Duodenal mucosa (tissue), 2 donors: ENCODE measurements around the gene AGTRAP.

ENCODE experiments used
- H3K27ac ChIP-seq: one replicate; pipeline ENCODE4 v1.7.0; 2013; ENCODE audit warnings: low read depth, low read length
- H3K27me3 ChIP-seq, 2 donors: one replicate each; pipeline ENCODE4 v1.7.0; 2013; ENCODE audit warnings: low read length in 2 of 2, control low read depth in 1 of 2; ENCODE audit not compliant: insufficient read depth in 2 of 2, control insufficient read depth in 1 of 2
- H3K36me3 ChIP-seq, 2 donors: one replicate each; pipeline ENCODE4 v1.7.0; 2013; ENCODE audit warnings: low read length in 2 of 2, control low read depth in 1 of 2; ENCODE audit not compliant: insufficient read depth in 2 of 2, control insufficient read depth in 1 of 2
- H3K4me1 ChIP-seq, 2 donors: one replicate each; pipeline ENCODE4 v1.7.0; 2013; ENCODE audit warnings: low read length in 2 of 2, control low read depth in 1 of 2; ENCODE audit not compliant: insufficient read depth in 2 of 2, control insufficient read depth in 1 of 2
- H3K4me3 ChIP-seq, 2 donors: one replicate each; pipeline ENCODE4 v1.7.0; 2013; ENCODE audit warnings: low read length in 2 of 2, low read depth in 1 of 2
- H3K9ac ChIP-seq, 2 donors: one replicate each; pipeline ENCODE4 v1.7.0; 2013; ENCODE audit warnings: low read length in 2 of 2, low read depth in 1 of 2
- H3K9me3 ChIP-seq, 2 donors: one replicate each; pipeline ENCODE4 v1.7.0; 2013; ENCODE audit warnings: low read length in 2 of 2, control low read depth in 1 of 2; ENCODE audit not compliant: control insufficient read depth in 1 of 2

The AGTRAP gene

GRCh38 chr1:11797525-11798216 lies 61.7 kb downstream of the AGTRAP start:
- Histone ChIP-seq H3K9me3 (no peaks in the 10 kb centered on the region), H3K9ac (no peak overlapping the region), H3K4me1 (peaks cover 9 to 10% of the 10 kb centered on the region in 2 donors), H3K27me3 (no peaks in the 10 kb centered on the region), H3K36me3 (peaks cover 45 to 76% of the 10 kb centered on the region in 2 donors), H3K27ac (no peak overlapping the region), H3K4me3 (no peak overlapping the region)

GRCh38 chr1:11799099-11799498 lies 63.2 kb downstream of the AGTRAP start:
- H3K27me3 ChIP-seq = no peaks in the 10 kb centered on the region
- peaks cover 39 to 66% of the 10 kb centered on the region in 2 donors for H3K36me3 ChIP-seq
- no peak overlapping the region for H3K4me3 ChIP-seq
- no peak overlapping the region for H3K27ac ChIP-seq
- no peaks in the 10 kb centered on the region for H3K9me3 ChIP-seq
- H3K4me1 ChIP-seq = peaks cover 22 to 24% of the 10 kb centered on the region in 2 donors
- no peak overlapping the region for H3K9ac ChIP-seq

GRCh38 chr1:11799896-11800295 lies 64.0 kb downstream of the AGTRAP start:
- Histone ChIP-seq H3K4me3 (no peak overlapping the region), H3K4me1 (peaks cover 30 to 32% of the 10 kb centered on the region in 2 donors), H3K9me3 (no peaks in the 10 kb centered on the region), H3K27ac (no peak overlapping the region), H3K27me3 (no peaks in the 10 kb centered on the region), H3K9ac (no peak overlapping the region), H3K36me3 (peaks cover 31 to 58% of the 10 kb centered on the region in 2 donors)

GRCh38 chr1:11800391-11800755 lies 64.4 kb downstream of the AGTRAP start:
- no peak overlapping the region for H3K27ac ChIP-seq
- H3K27me3 ChIP-seq = no peaks in the 10 kb centered on the region
- H3K4me1 ChIP-seq = peaks cover 33 to 36% of the 10 kb centered on the region in 2 donors
- H3K36me3 ChIP-seq = peaks cover 27 to 53% of the 10 kb centered on the region in 2 donors
- no peak overlapping the region for H3K4me3 ChIP-seq
- no peak overlapping the region for H3K9ac ChIP-seq
- no peaks in the 10 kb centered on the region for H3K9me3 ChIP-seq
